Activated B cell treated with CpG ODN at 0.5 μM for 24 hours (primary cell): ENCODE measurements around the gene ZBTB16. TPM values are rescaled to one million over a fixed set of nuclear protein-coding genes. Genes with fewer than 3 reads are reported as not detected.

Source experiments
- ATAC-seq: fragments of 200-7000 bp; cut with Tn5 transposase; one replicate; pipeline ENCODE4 v1.10.0; 2021; ENCODE audit warnings: low read depth, mild to moderate bottlenecking, moderate library complexity
- CTCF ChIA-PET: fragments of 350-600 bp; sonication (Branson Sonifier 250); formaldehyde crosslinking; loops from one replicate; lab custom pipeline; 2021; ENCODE audit warnings: antibody characterized with exemption; lab: Charles Lee
- POLR2A ChIA-PET: fragments of 350-600 bp; sonication (Branson Sonifier 250); formaldehyde crosslinking; loops from one replicate; lab custom pipeline; 2021; ENCODE audit warnings: antibody characterized with exemption; lab: Charles Lee
- DNase-seq: peaks from one replicate; pipeline ENCODE4 v3.0.0; 2022
- H3K27ac Mint-ChIP-seq: one replicate; pipeline ENCODE4 v1.8.0; 2020; ENCODE audit warnings: mixed read lengths
- H3K27me3 Mint-ChIP-seq: one replicate; pipeline ENCODE4 v1.8.0; 2021; ENCODE audit warnings: mixed read lengths
- H3K36me3 Mint-ChIP-seq: one replicate; pipeline ENCODE4 v1.8.0; 2021; ENCODE audit warnings: low read depth, mixed read lengths
- H3K4me1 Mint-ChIP-seq: one replicate; pipeline ENCODE4 v1.8.0; 2021; ENCODE audit warnings: mixed read lengths
- H3K4me3 Mint-ChIP-seq: one replicate; pipeline ENCODE4 v1.8.0; 2020; ENCODE audit warnings: mild to moderate bottlenecking, mixed read lengths
- H3K9me3 Mint-ChIP-seq: one replicate; pipeline ENCODE4 v1.8.0; 2020; ENCODE audit warnings: mixed read lengths
- CTCF ChIP-seq: fragments of 200-600 bp; IDR thresholded peaks from one replicate; pipeline ENCODE4 v1.8.0; 2022; ENCODE audit warnings: antibody characterized with exemption, mild to moderate bottlenecking
- intact Hi-C: fragments of 100-400 bp; cut with micrococcal nuclease; formaldehyde crosslinking; loops from one replicate; pipeline ENCODE4 v1.15.1; 2024
- total RNA-seq: library from RNA; stranded (reverse); gene quantifications from 2 replicates; pipeline ENCODE4 v1.2.3, GENCODE V29; 2022

The ZBTB16 gene
- total RNA-seq, 1 donor from 2014 or later: 2.5 TPM

DNA sequence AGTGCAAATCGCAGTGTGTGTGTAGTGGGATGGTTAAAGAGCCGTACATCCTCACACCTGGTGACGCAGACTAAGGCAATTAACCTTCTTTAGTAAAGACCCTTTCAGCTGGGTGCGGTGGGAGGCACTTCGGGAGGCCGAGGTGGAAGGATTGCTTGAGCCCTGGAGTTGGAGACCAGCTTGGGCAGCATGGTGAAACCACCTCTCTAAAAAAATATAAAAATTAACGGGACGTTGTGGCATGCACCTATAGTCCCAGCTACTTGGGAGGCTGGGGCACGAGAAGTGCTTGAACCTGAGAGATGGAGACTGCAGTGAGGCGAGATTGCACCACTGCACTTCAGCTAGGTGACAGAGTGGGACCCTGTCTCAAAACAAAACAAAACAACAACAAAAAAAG is 31.5 kb downstream of the ZBTB16 start:
- Mint-ChIP-seq H3K27ac (no peak overlapping the region), H3K27me3 (peaks cover 1% of the 10 kb centered on the region), H3K4me1 (no peaks in the 10 kb centered on the region), H3K9me3 (no peaks in the 10 kb centered on the region), H3K36me3 (no peaks in the 10 kb centered on the region), H3K4me3 (no peak overlapping the region)
- ChIA-PET CTCF (no interaction called here), POLR2A (no interaction called here)
- ATAC-seq: no peak
- intact Hi-C loops: no loop called here
- DNase-seq: no peak
- no peak for TF ChIP-seq CTCF

GRCh38 chr11:114091516-114092397 is 32.2 kb downstream of the ZBTB16 start:
- ChIA-PET CTCF (no interaction called here), POLR2A (no interaction called here)
- Mint-ChIP-seq H3K4me1 (peaks cover 3% of the 10 kb centered on the region), H3K36me3 (no peaks in the 10 kb centered on the region), H3K27ac (no peak overlapping the region), H3K27me3 (peaks cover 1% of the 10 kb centered on the region), H3K9me3 (no peaks in the 10 kb centered on the region), H3K4me3 (no peak overlapping the region)
- TF ChIP-seq CTCF: no peak
- DNase-seq: no peak
- intact Hi-C loops: no loop called here
- no peak for ATAC-seq

GRCh38 chr11:114092478-114092877 is 33.0 kb downstream of the ZBTB16 start:
- TF ChIP-seq CTCF: no peak
- intact Hi-C loops: no loop called here
- DNase-seq (no peak), ATAC-seq (no peak)
- Mint-ChIP-seq H3K27me3 (peaks cover 4% of the 10 kb centered on the region), H3K36me3 (no peaks in the 10 kb centered on the region), H3K4me3 (no peak overlapping the region), H3K9me3 (no peaks in the 10 kb centered on the region), H3K4me1 (peaks cover 8% of the 10 kb centered on the region), H3K27ac (no peak overlapping the region)
- CTCF ChIA-PET: no interaction called here
- POLR2A ChIA-PET: no interaction called here

DNA sequence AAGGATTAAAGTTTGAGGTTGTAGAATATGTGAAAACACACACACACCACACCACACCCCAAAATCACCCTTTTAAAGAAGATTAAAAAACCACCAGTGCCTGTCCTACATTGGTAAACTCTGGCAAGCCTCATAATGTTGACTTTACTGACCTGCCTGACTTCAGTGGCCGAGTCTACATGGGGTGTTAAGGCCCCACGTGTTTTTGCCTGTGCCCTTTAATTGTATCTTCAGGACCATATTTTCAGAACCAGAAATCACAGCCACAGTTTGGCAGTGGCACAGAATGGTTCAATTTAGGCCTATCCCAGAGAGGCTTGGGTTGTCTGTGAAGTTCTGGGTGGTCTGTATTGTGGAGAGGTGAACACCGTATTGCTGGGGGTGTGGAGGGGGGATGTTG is 33.4 kb downstream of the ZBTB16 start:
- ATAC-seq (no peak), DNase-seq (no peak)
- intact Hi-C loops: no loop called here
- H3K9me3 Mint-ChIP-seq: no peaks in the 10 kb centered on the region
- no peak for TF ChIP-seq CTCF
- no peak overlapping the region for H3K4me3 Mint-ChIP-seq
- POLR2A ChIA-PET: no interaction called here
- peaks cover 4% of the 10 kb centered on the region for H3K27me3 Mint-ChIP-seq
- no peaks in the 10 kb centered on the region for H3K36me3 Mint-ChIP-seq
- CTCF ChIA-PET: no interaction called here
- H3K27ac Mint-ChIP-seq: no peak overlapping the region
- peaks cover 12% of the 10 kb centered on the region for H3K4me1 Mint-ChIP-seq

GRCh38 chr11:114094516-114094915 is 35.0 kb downstream of the ZBTB16 start:
- intact Hi-C loops: no loop called here
- Mint-ChIP-seq H3K4me1 (peaks cover 14% of the 10 kb centered on the region), H3K27me3 (peaks cover 4% of the 10 kb centered on the region), H3K4me3 (no peak overlapping the region), H3K9me3 (no peaks in the 10 kb centered on the region), H3K36me3 (no peaks in the 10 kb centered on the region), H3K27ac (no peak overlapping the region)
- DNase-seq: no peak
- ATAC-seq: no peak
- POLR2A ChIA-PET: no interaction called here
- CTCF ChIA-PET: no interaction called here
- no peak for TF ChIP-seq CTCF
